H9 (cell line): ENCODE results near the gene CAND2. TPM values are rescaled to one million over a fixed set of nuclear protein-coding genes. Genes with fewer than 3 reads are reported as not detected.

ENCODE experiments used
- DNase-seq: peaks from one replicate; pipeline ENCODE4 v3.0.0-alpha.2; 2017
- H2AFZ ChIP-seq: one replicate; pipeline ENCODE4 v1.6.1; 2013; ENCODE audit warnings: mild to moderate bottlenecking, low read length, control low read depth, moderate library complexity
- H2AK5ac ChIP-seq: 2 replicates; pipeline ENCODE4 v1.6.1; 2013; ENCODE audit warnings: low read length, control low read depth, mixed read lengths; ENCODE audit not compliant: insufficient read length
- H2BK120ac ChIP-seq: one replicate; pipeline ENCODE4 v1.6.1; 2013; ENCODE audit warnings: low read depth, mild to moderate bottlenecking, low read length, control low read depth, inconsistent platforms; ENCODE audit not compliant: poor library complexity, severe bottlenecking
- H2BK12ac ChIP-seq: 2 replicates; pipeline ENCODE4 v1.6.1; 2013; ENCODE audit warnings: low read length, control low read depth, mixed read lengths, low read depth; ENCODE audit not compliant: insufficient read length
- H2BK15ac ChIP-seq: 2 replicates; pipeline ENCODE4 v1.6.1; 2013; ENCODE audit warnings: low read depth, low read length, control low read depth
- H2BK20ac ChIP-seq: one replicate; pipeline ENCODE4 v1.6.1; 2013; ENCODE audit warnings: low read depth, mild to moderate bottlenecking, low read length, control low read depth, inconsistent platforms; ENCODE audit not compliant: poor library complexity, severe bottlenecking
- H2BK5ac ChIP-seq: 2 replicates; pipeline ENCODE4 v1.6.1; 2013; ENCODE audit warnings: low read length, control low read depth, mixed read lengths; ENCODE audit not compliant: insufficient read length
- H3K14ac ChIP-seq: 2 replicates; pipeline ENCODE4 v1.6.1; 2013; ENCODE audit warnings: low read length, control low read depth; ENCODE audit not compliant: insufficient read depth
- H3K18ac ChIP-seq: 2 replicates; pipeline ENCODE4 v1.6.1; 2013; ENCODE audit warnings: low read depth, mild to moderate bottlenecking, mixed read lengths, low read length, control low read depth; ENCODE audit not compliant: insufficient read length
- H3K23ac ChIP-seq: 2 replicates; pipeline ENCODE4 v1.6.1; 2013; ENCODE audit warnings: low read length, control low read depth, mixed read lengths, low read depth; ENCODE audit not compliant: insufficient read length
- H3K23me2 ChIP-seq: 2 replicates; pipeline ENCODE4 v1.6.1; 2013; ENCODE audit warnings: low read depth, mild to moderate bottlenecking, mixed read lengths, low read length, control low read depth; ENCODE audit not compliant: insufficient read length, poor library complexity, severe bottlenecking
- H3K27ac ChIP-seq: 2 replicates; pipeline ENCODE4 v1.5.1; 2013; ENCODE audit warnings: low read length, control low read depth, mixed read lengths, low read depth; ENCODE audit not compliant: insufficient read length
- H3K27me3 ChIP-seq: 2 replicates; pipeline ENCODE4 v1.6.1; 2013; ENCODE audit warnings: low read length, control low read depth, inconsistent platforms; ENCODE audit not compliant: insufficient read depth
- H3K4ac ChIP-seq: 2 replicates; pipeline ENCODE4 v1.6.1; 2013; ENCODE audit warnings: low read depth, mild to moderate bottlenecking, control low read depth, inconsistent platforms, low read length, moderate library complexity
- H3K4me1 ChIP-seq: 2 replicates; pipeline ENCODE4 v1.6.1; 2013; ENCODE audit warnings: low read length, control low read depth, inconsistent platforms; ENCODE audit not compliant: insufficient read depth
- H3K4me2 ChIP-seq: 2 replicates; pipeline ENCODE4 v1.6.1; 2013; ENCODE audit warnings: low read length, control low read depth, mixed read lengths; ENCODE audit not compliant: insufficient read length, insufficient read depth
- H3K56ac ChIP-seq: 2 replicates; pipeline ENCODE4 v1.6.1; 2013; ENCODE audit warnings: low read depth, mild to moderate bottlenecking, mixed read lengths, low read length, control low read depth; ENCODE audit not compliant: insufficient read length
- H3K79me1 ChIP-seq: 2 replicates; pipeline ENCODE4 v1.6.1; 2013; ENCODE audit warnings: low read depth, mild to moderate bottlenecking, moderate library complexity, low read length, control low read depth, inconsistent platforms; ENCODE audit not compliant: insufficient read depth, poor library complexity, severe bottlenecking
- H3K79me2 ChIP-seq: 2 replicates; pipeline ENCODE4 v1.6.1; 2013; ENCODE audit warnings: low read length, control low read depth, inconsistent platforms; ENCODE audit not compliant: insufficient read depth
- H3K9ac ChIP-seq: 2 replicates; pipeline ENCODE4 v1.6.1; 2013; ENCODE audit warnings: low read length, control low read depth, mixed read lengths; ENCODE audit not compliant: insufficient read length; ENCODE audit errors: extremely low read depth
- H3K9me3 ChIP-seq: one replicate; pipeline ENCODE4 v1.6.1; 2013; ENCODE audit warnings: low read depth, low read length, inconsistent platforms; ENCODE audit not compliant: control insufficient read depth
- H3T11ph ChIP-seq: one replicate; pipeline ENCODE4 v1.6.1; 2013; ENCODE audit warnings: mild to moderate bottlenecking, low read length, control low read depth, inconsistent platforms
- H4K20me1 ChIP-seq: one replicate; pipeline ENCODE4 v1.6.1; 2013; ENCODE audit not compliant: control insufficient read depth, insufficient read length, insufficient read depth
- H4K5ac ChIP-seq: 2 replicates; pipeline ENCODE4 v1.6.1; 2013; ENCODE audit warnings: low read depth, mild to moderate bottlenecking, mixed read lengths, low read length, control low read depth; ENCODE audit not compliant: insufficient read length
- H4K8ac ChIP-seq: replicated peaks from 2 replicates; pipeline ENCODE4 v1.6.1; 2013; ENCODE audit warnings: low read length, control low read depth, mixed read lengths, low read depth; ENCODE audit not compliant: insufficient read length
- H4K91ac ChIP-seq: 2 replicates; pipeline ENCODE4 v1.6.1; 2013; ENCODE audit warnings: low read depth, mild to moderate bottlenecking, moderate library complexity, mixed read lengths, low read length, control low read depth; ENCODE audit not compliant: insufficient read length
- H3K27ac Mint-ChIP-seq, 3 experiments: 2 replicates in 2 of 3; 3 replicates in 1 of 3; pipeline ENCODE4 v1.8.0; 2020 to 2021; ENCODE audit warnings: mixed read lengths in 3 of 3, mild to moderate bottlenecking in 1 of 3, moderate library complexity in 1 of 3
- H3K27me3 Mint-ChIP-seq: 2 replicates; pipeline ENCODE4 v1.8.0; 2021; ENCODE audit warnings: low read depth, mild to moderate bottlenecking, moderate library complexity, mixed read lengths
- H3K36me3 Mint-ChIP-seq, 3 experiments: 2 replicates in 2 of 3; 3 replicates in 1 of 3; pipeline ENCODE4 v1.8.0; 2020 to 2021; ENCODE audit warnings: low read depth in 3 of 3, mixed read lengths in 3 of 3; ENCODE audit not compliant: insufficient read depth in 1 of 3
- H3K4me1 Mint-ChIP-seq, 2 experiments: 2 replicates each; pipeline ENCODE4 v1.8.0; 2020; ENCODE audit warnings: mixed read lengths in 2 of 2
- H3K4me3 Mint-ChIP-seq, 2 experiments: 2 replicates in 1 of 2; 3 replicates in 1 of 2; pipeline ENCODE4 v1.8.0; 2020 to 2021; ENCODE audit warnings: mild to moderate bottlenecking in 2 of 2, mixed read lengths in 2 of 2, moderate library complexity in 1 of 2
- H3K9me3 Mint-ChIP-seq, 2 experiments: 2 replicates in 1 of 2; 3 replicates in 1 of 2; pipeline ENCODE4 v1.8.0; 2020; ENCODE audit warnings: mild to moderate bottlenecking in 2 of 2, mixed read lengths in 2 of 2, moderate library complexity in 1 of 2
- WGBS: extraction: QIAGEN DNeasy Blood & Tissue Kit; methylation state at CpG from one replicate; pipeline ENCODE4 v1.1.7; 2013; ENCODE audit warnings: missing lambda C conversion rate, low lambda C conversion rate, mixed read lengths; ENCODE audit not compliant: insufficient read length; ENCODE audit errors: extremely low coverage; 5-methylcytosine and 5-hydroxymethylcytosine counted together
- total RNA-seq: library from RNA; stranded (reverse); gene quantifications from 2 replicates; pipeline ENCODE4 v1.2.1, GENCODE V29; 2021
- TF ChIP-seq, protein P1 (sequence below): fragments of 200-600 bp; sonication (generic); conservative IDR thresholded peaks from 3 replicates; pipeline ENCODE4 v1.8.0; 2021; ENCODE audit warnings: antibody characterized with exemption, mild to moderate bottlenecking

The CAND2 gene
- total RNA-seq, 1 experiment from 2014 or later, result 10.7 TPM

DNA sequence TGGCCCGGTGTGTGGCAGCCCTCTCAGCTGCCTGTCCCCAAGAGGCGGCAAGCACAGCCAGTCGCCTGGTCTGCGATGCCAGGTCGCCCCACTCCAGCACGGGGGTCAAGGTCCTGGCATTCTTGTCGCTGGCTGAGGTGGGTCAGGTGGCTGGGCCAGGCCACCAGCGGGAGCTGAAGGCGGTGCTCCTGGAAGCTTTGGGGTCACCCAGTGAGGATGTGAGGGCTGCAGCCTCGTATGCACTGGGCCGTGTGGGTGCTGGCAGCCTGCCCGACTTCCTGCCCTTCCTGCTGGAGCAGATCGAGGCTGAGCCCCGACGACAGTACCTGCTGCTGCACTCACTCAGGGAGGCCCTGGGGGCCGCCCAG lies 20.8 kb downstream of the CAND2 start:
- H3K4me2 ChIP-seq, result no peak overlapping the region

More for the DNA sequence above, 20.8 kb downstream of the CAND2 start:
- Histone ChIP-seq H3K23ac (no peak overlapping the region), H3K4ac (no peak overlapping the region), H3K4me1 (no peaks in the 10 kb centered on the region), H2BK15ac (no peak overlapping the region), H3K27me3 (no peaks in the 10 kb centered on the region), H3K18ac (no peak overlapping the region), H2BK5ac (no peak overlapping the region), H2AFZ (no peak overlapping the region), H3K27ac (no peak overlapping the region), H2BK20ac (no peak overlapping the region), H4K91ac (no peak overlapping the region), H4K5ac (no peak overlapping the region), H3K14ac (no peak overlapping the region; the same call in 1 of the 2 replicates), H3K9me3 (no peaks in the 10 kb centered on the region), H3K56ac (no peak overlapping the region), H4K20me1 (no peaks in the 10 kb centered on the region), H2BK12ac (no peak overlapping the region), H3K79me1 (no peaks in the 10 kb centered on the region), H2AK5ac (no peak overlapping the region), H3K79me2 (no peaks in the 10 kb centered on the region), H3T11ph (no peak overlapping the region), H3K23me2 (no peaks in the 10 kb centered on the region), H3K9ac (no peak overlapping the region), H2BK120ac (no peak overlapping the region), H4K8ac (no peak overlapping the region)
- TF ChIP-seq, protein P1, sequence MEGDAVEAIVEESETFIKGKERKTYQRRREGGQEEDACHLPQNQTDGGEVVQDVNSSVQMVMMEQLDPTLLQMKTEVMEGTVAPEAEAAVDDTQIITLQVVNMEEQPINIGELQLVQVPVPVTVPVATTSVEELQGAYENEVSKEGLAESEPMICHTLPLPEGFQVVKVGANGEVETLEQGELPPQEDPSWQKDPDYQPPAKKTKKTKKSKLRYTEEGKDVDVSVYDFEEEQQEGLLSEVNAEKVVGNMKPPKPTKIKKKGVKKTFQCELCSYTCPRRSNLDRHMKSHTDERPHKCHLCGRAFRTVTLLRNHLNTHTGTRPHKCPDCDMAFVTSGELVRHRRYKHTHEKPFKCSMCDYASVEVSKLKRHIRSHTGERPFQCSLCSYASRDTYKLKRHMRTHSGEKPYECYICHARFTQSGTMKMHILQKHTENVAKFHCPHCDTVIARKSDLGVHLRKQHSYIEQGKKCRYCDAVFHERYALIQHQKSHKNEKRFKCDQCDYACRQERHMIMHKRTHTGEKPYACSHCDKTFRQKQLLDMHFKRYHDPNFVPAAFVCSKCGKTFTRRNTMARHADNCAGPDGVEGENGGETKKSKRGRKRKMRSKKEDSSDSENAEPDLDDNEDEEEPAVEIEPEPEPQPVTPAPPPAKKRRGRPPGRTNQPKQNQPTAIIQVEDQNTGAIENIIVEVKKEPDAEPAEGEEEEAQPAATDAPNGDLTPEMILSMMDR, result no peak
- H3K27me3 Mint-ChIP-seq, result no peaks in the 10 kb centered on the region
- peaks cover 2 to 7% (median 4%) of the 10 kb centered on the region in 3 experiments; a peak in 4 of 7 replicates for H3K36me3 Mint-ChIP-seq
- DNase-seq, result no peak
- no peak overlapping the region for H3K4me3 Mint-ChIP-seq
- no peak overlapping the region for H3K27ac Mint-ChIP-seq
- H3K4me1 Mint-ChIP-seq, result peaks cover 4 to 7% of the 10 kb centered on the region in 2 experiments; a peak in 2 of 4 replicates
- H3K9me3 Mint-ChIP-seq, result no peaks in the 10 kb centered on the region
- no CpG with 5 or more reads among the region's 16 CpGs for WGBS
